SU-DHL-6 (cell line): ENCODE measurements around the gene TFRC.

Experiments
- H2AFZ ChIP-seq: fragments of 200-600 bp; sonication (generic); 2 replicates; pipeline ENCODE4 v1.6.1; 2014; ENCODE audit warnings: low read depth, mild to moderate bottlenecking, moderate library complexity, mixed read lengths, antibody characterized with exemption, low read length; ENCODE audit not compliant: severe bottlenecking
- H3F3A ChIP-seq: fragments of 200-600 bp; shearing (Covaris generic); 2 replicates; pipeline ENCODE4 v1.6.0; 2016; ENCODE audit warnings: antibody characterized with exemption, mild to moderate bottlenecking; ENCODE audit not compliant: insufficient read depth
- H3K27ac ChIP-seq: fragments of 200-600 bp; sonication (generic); 2 replicates; pipeline ENCODE4 v1.5.1; 2016; ENCODE audit warnings: low read depth, mild to moderate bottlenecking, low read length, moderate library complexity, mixed read lengths
- H3K27me3 ChIP-seq: fragments of 200-600 bp; sonication (generic), shearing (Covaris generic); 2 replicates; pipeline ENCODE4 v1.6.0; 2014; ENCODE audit warnings: mild to moderate bottlenecking, low read length
- H3K36me3 ChIP-seq: fragments of 200-600 bp; sonication (generic); 2 replicates; pipeline ENCODE4 v1.6.1; 2014; ENCODE audit warnings: mild to moderate bottlenecking, low read length, mixed read lengths
- H3K4me2 ChIP-seq: fragments of 300-600, 200-600 bp; shearing (Covaris generic), sonication (generic); 2 replicates; pipeline ENCODE4 v1.6.0; 2014; ENCODE audit warnings: low read length, low read depth, mild to moderate bottlenecking; ENCODE audit not compliant: poor library complexity, severe bottlenecking
- H3K4me3 ChIP-seq: fragments of 200-600 bp; sonication (generic); 2 replicates; pipeline ENCODE4 v1.5.1; 2014; ENCODE audit warnings: antibody characterized with exemption, low read length, mild to moderate bottlenecking, mixed read lengths; ENCODE audit not compliant: insufficient read depth, poor library complexity, severe bottlenecking
- H3K79me2 ChIP-seq: fragments of 200-600 bp; sonication (generic); 2 replicates; pipeline ENCODE4 v1.6.1; 2014; ENCODE audit warnings: mild to moderate bottlenecking, low read length, moderate library complexity; ENCODE audit not compliant: insufficient read depth
- H3K9ac ChIP-seq: fragments of 200-600 bp; sonication (generic); 2 replicates; pipeline ENCODE4 v1.7.0; 2014; ENCODE audit warnings: mild to moderate bottlenecking, low read length
- H3K9me2 ChIP-seq: fragments of 200-600 bp; sonication (generic); replicated peaks from 2 replicates; pipeline ENCODE4 v1.6.1; 2014; ENCODE audit warnings: low read length; ENCODE audit not compliant: insufficient read depth
- H3K9me3 ChIP-seq: fragments of 200-600 bp; sonication (generic); 2 replicates; pipeline ENCODE4 v1.6.1; 2014; ENCODE audit warnings: low read length, mixed read lengths; ENCODE audit not compliant: insufficient read depth
- H4K20me1 ChIP-seq: fragments of 200-600 bp; sonication (generic); 2 replicates; pipeline ENCODE4 v1.6.1; 2014; ENCODE audit warnings: low read depth, mild to moderate bottlenecking, antibody characterized with exemption, low read length, moderate library complexity, mixed read lengths
- CTCF ChIP-seq: fragments of 200-600 bp; sonication (generic); IDR thresholded peaks from one replicate; pipeline ENCODE4 v1.5.1; 2017; ENCODE audit warnings: antibody characterized with exemption, mild to moderate bottlenecking, low read length, moderate library complexity; ENCODE audit not compliant: insufficient read depth, poor library complexity, severe bottlenecking
- EZH2phosphoT487 ChIP-seq: fragments of 200-600 bp; sonication (generic), shearing (Covaris generic); conservative IDR thresholded peaks from 2 replicates; pipeline ENCODE4 v1.6.1; 2018; ENCODE audit warnings: mild to moderate bottlenecking, antibody characterized with exemption, low read length, moderate library complexity, mixed read lengths

TFRC gene

GRCh38 chr3:196097373-196098154, 15.7 kb upstream of the TFRC start:
- no peaks in the 10 kb centered on the region for H3K9me3 ChIP-seq
- no peak overlapping the region for H3K4me3 ChIP-seq
- no peaks in the 10 kb centered on the region for H3K36me3 ChIP-seq
- H3K4me2 ChIP-seq: no peak overlapping the region
- H3K9ac ChIP-seq: no peak overlapping the region
- no peaks in the 10 kb centered on the region for H3F3A ChIP-seq
- H3K79me2 ChIP-seq: no peaks in the 10 kb centered on the region
- TF ChIP-seq CTCF (no peak), EZH2phosphoT487 (no peak)
- H4K20me1 ChIP-seq: no peaks in the 10 kb centered on the region
- H2AFZ ChIP-seq: no peak overlapping the region
- no peaks in the 10 kb centered on the region for H3K9me2 ChIP-seq
- no peak overlapping the region for H3K27ac ChIP-seq
- no peaks in the 10 kb centered on the region for H3K27me3 ChIP-seq

GRCh38 chr3:196096382-196096953, 14.6 kb upstream of the TFRC start:
- Histone ChIP-seq H3F3A (no peaks in the 10 kb centered on the region), H3K4me2 (peak overlapping the region; percentile 47), H3K9me3 (no peaks in the 10 kb centered on the region), H3K9ac (no peak overlapping the region), H3K9me2 (no peaks in the 10 kb centered on the region), H3K36me3 (no peaks in the 10 kb centered on the region), H3K27ac (no peak overlapping the region), H3K27me3 (no peaks in the 10 kb centered on the region), H3K4me3 (no peak overlapping the region), H4K20me1 (no peaks in the 10 kb centered on the region), H2AFZ (no peak overlapping the region), H3K79me2 (no peaks in the 10 kb centered on the region)
- no peak for TF ChIP-seq EZH2phosphoT487
- no peak for TF ChIP-seq CTCF

GRCh38 chr3:196093317-196094111, 11.6 kb upstream of the TFRC start:
- no peaks in the 10 kb centered on the region for H3K36me3 ChIP-seq
- TF ChIP-seq EZH2phosphoT487 (no peak), CTCF (no peak)

More at GRCh38 chr3:196093317-196094111, 11.6 kb upstream of the TFRC start:
- no peak overlapping the region for H3K4me3 ChIP-seq
- no peaks in the 10 kb centered on the region for H3K9me2 ChIP-seq
- H2AFZ ChIP-seq: no peak overlapping the region
- H4K20me1 ChIP-seq: no peaks in the 10 kb centered on the region
- H3F3A ChIP-seq: no peaks in the 10 kb centered on the region
- no peak overlapping the region for H3K27ac ChIP-seq
- H3K9me3 ChIP-seq: no peaks in the 10 kb centered on the region
- no peaks in the 10 kb centered on the region for H3K79me2 ChIP-seq
- H3K9ac ChIP-seq: no peak overlapping the region
- H3K27me3 ChIP-seq: no peaks in the 10 kb centered on the region
- H3K4me2 ChIP-seq: no peak overlapping the region
